Activated T-cell treated with anti-CD3 and anti-CD28 coated beads, Interleukin-2, amount 50 U/mL, for 48 hours (primary cell): Measurements from ENCODE around the gene KLHL17.
"Not testable (repeated sequence)": the region's sequence is repeated elsewhere in the genome, so short reads cannot be mapped to it uniquely, and the experiment has no call there.

ENCODE experiments used
- DNase-seq, 2 experiments: peaks; one replicate each; pipeline ENCODE4 v3.0.0-alpha.2; 2020

KLHL17 gene

DNA sequence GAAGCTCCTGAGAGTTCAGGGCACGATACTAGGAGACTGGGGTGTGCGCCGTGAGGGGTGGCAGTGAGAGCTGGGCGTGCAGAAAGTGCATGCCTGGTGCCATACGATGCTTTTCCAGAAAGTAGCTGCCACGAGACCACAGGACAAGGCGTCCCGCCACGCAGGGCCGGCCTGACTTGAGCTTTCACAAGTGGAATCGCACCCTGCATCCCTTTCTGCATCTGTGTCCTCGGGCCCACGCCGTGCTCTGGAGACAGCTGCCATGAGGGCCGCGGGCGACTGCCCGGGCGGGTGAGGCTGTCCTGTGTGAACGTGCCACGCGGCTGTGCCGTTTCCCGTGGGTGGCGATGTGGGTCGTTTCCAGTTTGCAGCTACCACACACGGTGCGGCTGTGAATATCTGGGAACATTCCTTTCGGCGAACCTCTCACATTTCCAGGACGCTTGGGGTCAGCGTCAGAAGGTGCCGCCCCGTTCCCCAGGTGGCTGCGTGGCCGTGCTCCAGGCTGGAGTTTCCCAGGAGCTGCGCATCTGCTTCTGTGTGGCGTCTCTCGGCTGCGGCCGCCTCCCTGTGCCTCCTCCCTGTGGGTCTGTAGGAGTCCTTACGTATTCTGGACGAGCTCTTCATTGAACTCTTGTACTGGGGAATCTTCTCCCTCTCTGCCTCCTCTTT lies 22.5 kb downstream of the KLHL17 start:
- no peak for DNase-seq

DNA sequence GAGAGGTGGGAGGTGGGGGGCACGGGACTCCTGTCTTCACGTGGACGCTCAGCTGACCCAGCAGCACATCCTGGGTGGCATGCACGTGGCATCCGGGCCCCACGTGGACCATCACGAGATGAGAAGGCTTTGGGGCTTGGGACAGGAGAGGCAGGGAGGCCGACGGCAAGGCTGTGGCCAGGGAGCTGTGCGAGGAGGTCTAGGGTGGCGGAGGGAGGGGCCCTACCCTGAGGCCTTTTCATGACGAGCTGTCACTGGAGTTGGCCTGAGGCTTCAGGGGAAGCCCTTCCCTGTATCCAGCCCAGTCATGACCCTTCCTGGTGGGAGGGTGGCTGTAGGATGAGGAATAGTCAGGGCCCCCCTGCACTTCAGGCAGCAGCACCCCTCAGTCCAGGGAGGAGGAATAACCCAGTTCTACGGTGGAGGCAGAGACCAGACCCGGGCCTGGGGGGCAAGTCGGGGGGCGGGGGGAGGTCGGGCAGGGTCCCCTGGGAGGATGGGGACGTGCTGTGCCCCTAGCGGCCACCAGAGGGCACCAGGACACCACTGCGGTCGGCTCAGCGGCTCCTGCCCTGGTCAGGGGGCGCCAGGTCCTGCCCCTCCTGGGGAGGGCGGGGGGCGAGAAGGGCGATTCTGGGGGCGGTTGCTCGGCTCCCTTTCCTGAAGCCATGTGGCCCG lies 23.6 kb downstream of the KLHL17 start:
- peak; percentile 71 to 80 for DNase-seq

DNA sequence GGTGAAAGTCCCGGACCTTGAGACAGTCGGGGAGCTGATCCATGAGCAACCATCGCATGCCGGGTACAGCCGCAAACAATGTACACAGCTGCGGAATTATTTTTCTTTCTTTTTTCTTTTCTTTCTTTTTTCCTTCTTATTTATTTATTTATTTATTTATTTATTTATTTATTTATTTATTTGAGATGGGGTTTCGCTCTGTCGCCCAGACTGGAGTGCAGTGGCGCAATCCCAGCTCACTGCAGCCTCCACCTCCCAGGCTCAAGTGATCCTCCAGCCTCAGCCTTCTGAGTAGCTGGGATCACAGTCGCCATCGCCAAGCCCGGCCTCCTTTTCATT lies 24.1 kb downstream of the KLHL17 start:
- no peak for DNase-seq

DNA sequence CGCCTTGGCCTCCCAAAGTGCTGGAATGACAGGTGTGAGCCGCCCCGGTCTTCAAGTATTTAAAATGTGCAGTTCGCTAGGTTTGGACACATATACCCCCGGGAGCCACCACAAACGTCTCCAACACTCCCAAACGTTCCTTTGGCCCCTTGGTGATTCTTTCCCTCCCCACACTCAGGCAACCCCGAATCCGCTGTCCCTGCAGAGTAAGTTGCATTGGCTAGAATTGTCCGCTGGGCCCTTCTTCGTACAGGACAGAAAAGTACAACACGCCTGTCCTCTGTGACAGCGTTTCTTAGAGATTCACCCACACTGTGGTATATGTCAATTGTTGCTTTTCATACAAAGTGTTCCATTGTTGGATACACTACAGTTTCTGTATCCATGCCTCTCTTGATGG lies 24.7 kb downstream of the KLHL17 start:
- DNase-seq: no peak

DNA sequence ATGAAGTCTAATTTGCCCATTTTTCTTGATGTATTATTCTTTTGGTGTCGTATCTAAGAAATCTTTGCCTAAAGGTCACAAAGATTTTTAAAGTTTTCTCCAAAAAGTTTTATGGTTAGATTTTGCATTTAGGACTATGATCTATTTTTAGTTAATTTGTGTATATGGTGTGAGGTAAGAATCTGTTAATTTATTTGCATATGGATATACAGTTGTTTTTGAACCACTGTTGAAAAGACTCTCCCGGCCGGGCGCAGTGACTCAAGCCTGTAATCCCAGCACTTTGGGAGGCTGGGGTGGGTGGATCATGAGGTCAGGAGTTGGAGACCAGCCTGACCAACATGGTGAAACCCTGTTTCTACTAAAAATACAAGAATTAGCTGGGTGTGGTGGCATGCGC lies 27.7 kb downstream of the KLHL17 start:
- not testable (repeated sequence) for DNase-seq

DNA sequence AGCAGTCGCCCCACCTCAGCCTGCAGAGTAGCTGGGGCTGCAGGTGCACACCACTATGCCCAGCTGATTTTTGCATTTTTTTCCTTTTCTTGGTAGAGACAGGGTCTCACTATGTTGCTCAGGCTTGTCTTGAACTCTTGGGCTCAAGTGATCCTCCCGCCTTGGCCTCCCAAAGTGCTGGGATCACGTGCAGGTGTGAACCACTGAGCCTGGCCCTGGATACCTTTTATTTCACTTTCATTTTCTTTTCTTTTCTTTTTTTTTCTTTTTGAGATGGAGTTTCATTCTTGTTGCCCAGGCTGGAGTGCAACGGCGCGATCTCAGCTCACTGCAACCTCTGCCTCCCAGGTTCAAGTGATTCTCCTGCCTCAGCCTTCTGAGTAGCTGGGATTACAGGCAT lies 30.9 kb downstream of the KLHL17 start:
- DNase-seq: not testable (repeated sequence)

DNA sequence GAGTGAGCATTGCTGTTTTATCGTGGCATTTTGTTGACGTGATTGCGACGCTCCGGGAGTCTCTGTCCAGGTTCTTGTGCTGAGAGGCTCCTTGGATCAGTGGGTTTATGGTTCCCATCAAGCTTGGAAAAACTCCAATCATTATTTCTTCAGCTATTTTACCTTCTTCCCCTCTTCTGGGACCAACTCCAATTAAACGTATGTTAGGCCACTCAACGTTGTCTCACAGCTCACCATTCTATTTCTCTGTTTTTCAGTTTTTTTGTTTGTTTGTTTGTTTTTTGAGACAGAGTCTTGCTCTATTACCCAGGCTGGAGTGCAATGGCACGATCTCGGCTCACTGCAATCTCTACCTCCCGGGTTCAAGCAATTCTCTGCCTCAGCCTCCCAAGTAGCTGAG lies 31.5 kb downstream of the KLHL17 start:
- no peak for DNase-seq

DNA sequence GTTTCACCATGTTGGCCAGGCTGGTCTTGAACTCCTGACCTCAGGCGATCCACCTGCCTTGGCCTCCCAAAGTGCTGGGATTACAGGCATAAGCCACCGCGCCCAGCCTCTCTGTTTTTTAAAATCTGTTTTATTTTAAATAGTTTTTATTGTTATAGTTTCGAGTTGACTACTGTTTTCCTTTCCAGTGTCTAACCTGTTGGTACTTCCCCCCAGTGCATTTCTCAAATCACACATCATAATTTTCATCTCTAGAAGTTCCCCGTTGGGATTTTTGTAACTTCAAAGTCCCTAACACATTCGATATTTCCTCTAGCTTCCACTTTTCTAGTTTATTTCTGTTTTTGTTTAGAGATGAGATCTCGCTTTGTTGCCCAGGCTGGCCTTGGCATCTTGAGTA lies 32.0 kb downstream of the KLHL17 start:
- DNase-seq: no peak

DNA sequence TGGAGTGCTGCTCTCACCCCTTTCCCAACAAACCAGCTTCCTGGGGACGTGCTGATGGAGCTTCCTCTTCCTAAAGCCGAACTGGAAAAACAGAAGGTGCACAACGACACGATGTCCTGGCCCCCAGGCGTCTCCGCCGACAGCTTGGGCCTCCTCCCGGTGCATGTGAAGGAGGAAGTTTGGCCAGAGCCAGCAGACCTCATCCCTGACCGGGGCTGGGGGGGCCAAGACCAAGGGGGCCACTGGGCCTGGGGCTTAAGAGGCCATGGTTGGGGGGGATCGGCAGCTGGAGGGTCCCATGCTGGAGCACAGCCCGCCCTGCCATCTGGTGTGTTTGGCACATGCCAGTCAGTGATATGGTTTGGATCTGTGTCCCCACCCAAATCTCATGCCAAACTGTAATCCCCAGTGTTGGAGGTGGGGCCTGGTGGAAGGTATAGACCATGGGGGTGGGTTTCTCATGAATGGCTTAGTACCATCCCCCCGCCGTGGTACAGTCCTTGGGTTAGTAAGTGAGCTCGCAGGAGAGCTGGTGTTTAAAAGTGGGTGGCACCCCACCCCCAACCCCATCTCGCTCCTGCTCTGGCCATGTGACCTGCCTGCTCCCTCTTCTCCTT lies 33.1 kb downstream of the KLHL17 start:
- no peak for DNase-seq

DNA sequence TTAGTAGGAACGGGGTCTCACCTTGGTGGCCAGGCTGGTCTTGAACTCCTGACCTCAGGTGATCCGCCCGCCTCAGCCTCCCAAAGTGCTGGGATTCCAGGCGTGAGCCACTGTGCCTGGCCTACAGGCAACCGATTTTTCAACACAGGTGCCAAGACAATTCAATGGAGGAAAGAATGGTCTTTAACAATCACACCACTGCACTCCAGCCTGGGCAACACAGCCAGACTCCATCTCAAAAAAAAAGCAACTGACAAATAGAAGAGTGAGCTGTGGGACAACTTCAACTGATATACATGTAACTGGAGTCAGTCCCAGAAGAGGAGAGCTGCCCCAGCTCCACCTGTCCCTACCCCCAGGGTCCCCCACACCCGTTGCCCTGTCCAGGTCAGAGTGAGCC lies 34.2 kb downstream of the KLHL17 start:
- DNase-seq: not testable (repeated sequence)

DNA sequence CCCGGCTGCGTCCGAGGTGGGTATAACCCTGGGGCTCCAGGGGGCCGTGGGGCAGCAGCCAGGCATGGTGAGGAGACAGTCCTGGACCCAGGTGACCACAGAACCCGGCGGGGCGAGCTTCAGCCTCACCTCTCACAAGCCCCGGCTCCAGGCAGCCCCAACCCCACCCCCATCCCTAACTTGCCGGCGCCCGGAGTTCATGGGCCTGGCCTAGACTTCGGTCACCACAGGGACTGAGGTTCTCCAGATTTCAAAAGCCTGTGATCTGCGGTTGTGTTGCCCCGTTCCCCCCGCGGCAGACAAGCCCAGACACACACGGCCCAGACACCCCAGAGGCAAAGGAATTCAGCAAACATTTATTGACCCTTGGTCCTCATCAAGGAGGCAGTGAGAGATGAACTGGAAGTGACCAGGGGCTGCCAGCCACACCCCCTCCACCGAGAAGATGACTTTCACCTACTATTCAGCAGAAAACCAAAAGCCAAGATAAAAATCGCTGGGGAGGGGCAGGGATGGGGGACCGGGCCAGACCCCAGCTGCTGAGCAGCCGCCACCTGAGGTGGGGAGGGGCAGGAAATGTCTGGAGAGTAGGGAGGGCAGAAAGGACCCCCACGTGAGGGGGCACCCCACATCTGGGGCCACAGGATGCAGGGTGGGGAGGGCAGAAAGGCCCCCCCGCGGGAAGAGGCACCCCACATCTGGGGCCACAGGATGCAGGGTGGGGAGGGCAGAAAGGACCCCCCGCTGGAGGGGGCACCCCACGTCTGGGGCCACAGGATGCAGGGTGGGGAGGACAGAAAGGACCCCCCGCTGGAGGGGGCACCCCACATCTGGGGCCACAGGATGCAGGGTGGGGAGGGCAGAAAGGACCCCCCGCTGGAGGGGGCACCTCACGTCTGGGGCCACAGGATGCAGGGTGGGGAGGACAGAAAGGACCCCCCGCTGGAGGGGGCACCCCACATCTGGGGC lies 35.6 kb downstream of the KLHL17 start:
- no peak for DNase-seq

DNA sequence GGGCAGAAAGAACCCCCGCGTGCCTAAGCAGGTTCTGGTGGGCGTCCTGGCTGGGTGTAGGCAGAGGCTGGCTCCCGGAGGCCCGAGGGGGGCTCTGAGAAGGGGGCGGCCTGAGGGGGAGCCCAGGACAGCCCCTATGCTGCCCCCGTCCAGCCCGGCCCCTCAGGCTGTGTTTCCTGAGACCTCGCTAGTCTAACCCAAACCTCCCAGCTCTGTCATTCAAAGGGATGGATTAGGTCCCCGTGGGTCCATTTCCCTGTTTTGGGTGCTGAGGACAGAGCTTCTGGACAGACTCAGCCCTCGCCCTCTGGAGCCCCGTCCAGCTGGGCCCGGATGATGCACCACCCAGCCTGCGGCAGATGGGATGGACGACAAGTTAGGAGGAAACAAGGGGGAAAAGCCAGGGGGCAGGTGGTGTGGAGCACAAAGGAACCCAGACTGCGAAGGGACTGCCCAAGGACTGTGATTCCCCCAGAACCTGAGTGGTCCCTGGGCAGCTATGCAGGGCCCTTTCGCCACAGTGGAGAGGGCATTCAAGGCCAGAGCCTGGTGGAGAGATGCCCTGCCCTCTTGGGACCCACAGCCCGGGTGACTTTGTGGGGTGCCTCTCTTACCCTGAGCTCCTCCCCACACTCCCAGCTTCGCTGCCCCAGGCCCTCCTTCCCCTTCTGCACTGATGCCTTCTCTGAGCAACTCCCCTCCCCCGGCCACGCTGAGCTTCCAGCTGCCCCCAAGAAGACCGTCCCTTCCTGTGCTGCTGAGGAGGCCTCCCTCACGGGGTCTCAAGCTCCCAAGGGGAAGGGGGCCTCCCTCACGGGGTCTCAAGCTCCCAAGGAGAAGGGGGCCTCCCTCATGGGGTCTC lies 36.7 kb downstream of the KLHL17 start:
- DNase-seq: no peak

DNA sequence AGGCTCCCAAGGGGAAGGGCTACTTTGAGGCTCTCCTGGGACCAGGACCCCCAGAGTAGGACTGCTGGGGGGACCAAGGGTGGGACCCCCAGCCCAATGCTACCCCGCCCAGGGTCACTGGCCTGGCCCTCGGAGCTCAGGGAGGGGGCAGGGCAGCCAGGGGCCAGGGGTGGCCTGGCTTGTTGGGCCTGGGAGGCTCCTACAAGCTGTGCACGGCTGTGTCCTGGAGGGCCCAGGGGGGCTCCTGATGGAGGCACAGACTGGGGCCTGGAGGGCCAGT lies 37.3 kb downstream of the KLHL17 start:
- DNase-seq: no peak

DNA sequence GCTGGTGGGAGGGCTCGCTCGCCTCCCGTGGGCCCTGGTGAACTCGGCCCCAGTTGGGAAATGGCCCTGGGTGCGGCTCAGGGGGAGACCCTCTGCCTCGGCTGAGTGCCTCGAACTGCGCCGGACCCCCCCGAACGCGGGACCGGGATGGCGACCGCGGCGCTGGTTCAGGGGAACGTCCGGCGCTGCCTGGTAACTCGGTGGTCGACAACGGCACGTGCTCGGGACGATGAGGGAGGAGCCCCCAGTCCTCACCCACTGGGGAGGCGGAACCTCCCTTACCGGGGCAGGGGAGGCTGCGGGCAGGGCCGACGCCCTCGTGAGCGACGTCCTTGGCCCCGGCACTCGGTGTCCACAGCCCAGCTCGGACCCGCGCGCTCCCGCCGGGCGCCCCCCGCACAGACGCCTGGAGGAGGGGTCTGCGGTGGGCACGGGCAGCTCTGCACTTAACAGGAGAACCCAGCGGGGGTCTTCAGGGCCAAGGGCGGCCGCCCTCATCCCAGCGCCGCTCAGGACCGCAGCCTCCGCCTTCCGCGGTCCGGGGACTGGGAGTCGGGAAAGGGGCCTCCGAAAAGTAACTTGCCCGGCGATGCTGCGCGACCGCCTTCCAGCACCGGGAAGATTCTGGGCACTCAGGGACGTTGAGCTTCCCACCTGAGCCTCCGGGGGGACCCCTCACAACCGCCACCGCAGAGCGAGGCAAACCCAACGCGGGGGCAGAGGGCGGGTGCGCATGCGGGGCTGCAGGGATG lies 37.8 kb downstream of the KLHL17 start:
- no peak for DNase-seq

DNA sequence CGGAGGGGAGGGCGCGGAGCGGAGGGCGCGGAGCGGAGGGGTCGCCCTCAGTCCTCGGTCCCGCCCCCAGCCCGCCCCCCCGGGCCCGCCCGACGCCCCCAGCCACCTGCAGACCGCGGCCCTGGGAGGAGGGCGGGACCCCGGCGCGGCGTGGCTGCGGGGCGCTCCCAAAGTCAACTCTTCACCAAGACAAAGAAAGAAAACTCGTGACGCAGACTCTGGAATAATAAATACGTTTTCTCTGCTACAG lies 38.3 kb downstream of the KLHL17 start:
- DNase-seq: no peak

DNA sequence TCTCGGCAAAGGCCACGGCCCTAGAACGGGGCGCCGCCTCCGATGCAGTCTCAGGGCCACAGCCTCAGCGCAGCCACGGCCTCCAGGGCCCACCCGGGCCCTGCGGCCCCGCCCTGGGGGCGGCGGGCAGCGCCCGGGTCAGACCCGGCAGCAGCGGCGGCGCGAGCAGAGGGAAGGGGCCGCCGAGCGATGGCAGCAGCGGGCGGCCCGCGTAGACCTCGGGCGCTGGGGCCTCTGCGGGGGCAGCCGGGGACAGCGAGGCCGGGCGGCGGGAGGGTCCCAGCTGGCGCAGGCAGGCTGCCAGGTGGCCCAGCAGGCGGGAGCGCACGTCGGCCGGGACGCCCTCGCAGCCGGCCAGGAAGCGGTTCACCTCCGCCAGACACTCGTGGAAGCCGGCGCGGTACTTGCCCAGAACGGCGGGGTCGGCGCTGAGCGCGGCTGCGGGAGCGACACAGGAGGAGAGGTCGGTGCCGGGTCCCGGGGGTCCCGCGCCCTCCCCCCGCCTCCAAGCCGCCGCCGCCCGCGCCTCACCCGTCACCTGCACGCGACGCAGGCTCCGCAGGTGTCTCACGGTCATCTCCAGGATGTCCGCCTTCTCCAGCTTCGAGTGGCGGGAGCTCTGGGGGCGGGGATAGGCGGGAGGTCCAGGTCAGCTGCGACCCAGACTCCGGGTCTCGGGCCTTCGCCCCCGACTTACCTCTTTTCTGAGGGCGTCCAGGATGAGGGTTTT lies 38.8 kb downstream of the KLHL17 start:
- DNase-seq: no peak

DNA sequence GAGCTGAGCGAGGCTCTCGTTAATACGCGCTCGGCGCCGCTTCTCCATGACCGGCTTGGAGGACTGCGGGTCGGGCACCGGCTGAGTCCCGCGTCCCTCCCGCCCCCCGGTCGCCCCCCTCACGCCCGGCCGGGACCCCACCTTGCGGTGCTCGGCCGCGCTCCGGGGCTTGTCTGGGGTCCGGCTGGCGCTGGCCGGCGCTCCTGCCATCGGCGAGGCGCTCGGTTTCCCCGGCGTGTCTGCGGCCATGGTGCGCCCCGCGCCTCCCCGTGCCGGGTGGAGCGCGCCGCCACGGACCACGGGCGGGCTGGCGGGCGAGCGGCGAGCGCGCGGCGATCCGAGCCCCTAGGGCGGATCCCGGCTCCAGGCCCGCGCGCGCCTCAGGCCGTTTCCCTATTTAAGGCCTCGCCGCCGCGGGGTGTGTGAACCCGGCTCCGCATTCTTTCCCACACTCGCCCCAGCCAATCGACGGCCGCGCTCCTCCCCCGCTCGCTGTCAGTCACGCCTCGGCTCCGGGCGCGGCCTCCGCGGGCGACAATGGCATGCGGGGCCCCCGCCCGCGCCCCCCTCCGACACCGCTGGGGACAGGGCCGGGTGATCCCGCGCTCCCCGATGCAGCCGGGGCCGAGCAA lies 39.5 kb downstream of the KLHL17 start, which contains the start of gene HES4:
TSS of gene HES4 (minus strand) at position 373 of the 632 bp plus-strand sequence. CDS start at position 249, 124 bp downstream.
- DNase-seq: peak; percentile 74 to 79

DNA sequence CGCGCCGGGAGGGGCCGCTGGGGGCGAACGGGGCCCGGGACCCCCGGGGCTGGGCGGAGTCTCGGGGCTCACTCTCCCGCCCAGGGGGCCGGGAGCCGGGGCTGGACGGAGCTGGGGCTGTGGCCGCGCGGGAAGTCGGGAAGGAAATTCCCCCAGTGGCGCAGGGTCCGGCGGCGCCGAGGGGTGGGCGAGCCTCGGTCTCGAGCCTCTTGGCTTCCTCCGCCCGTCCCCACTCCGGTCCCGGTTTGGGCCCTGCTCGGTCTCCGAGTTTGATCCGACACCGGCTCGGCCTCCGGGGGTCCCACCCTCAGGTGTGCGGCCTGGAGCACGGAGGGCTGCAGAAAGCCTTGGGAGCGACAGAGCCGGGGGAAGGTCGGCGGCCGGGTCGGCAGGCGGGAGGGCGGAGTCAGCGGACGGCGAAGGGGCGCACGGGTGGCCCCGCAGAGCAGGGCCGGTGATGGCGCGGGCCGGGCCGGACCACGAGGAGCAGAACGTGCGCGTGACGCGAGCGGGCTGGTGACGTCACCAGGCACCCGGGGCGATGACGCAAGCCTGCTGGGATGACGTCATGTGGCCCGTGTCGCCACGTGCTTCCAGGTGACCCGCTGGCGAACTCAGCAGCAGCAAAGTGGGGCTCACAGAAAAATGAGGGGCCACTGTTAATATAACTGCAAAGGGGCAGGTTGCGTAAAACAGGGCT lies 40.1 kb downstream of the KLHL17 start:
- DNase-seq: peak; percentile 74 to 83

DNA sequence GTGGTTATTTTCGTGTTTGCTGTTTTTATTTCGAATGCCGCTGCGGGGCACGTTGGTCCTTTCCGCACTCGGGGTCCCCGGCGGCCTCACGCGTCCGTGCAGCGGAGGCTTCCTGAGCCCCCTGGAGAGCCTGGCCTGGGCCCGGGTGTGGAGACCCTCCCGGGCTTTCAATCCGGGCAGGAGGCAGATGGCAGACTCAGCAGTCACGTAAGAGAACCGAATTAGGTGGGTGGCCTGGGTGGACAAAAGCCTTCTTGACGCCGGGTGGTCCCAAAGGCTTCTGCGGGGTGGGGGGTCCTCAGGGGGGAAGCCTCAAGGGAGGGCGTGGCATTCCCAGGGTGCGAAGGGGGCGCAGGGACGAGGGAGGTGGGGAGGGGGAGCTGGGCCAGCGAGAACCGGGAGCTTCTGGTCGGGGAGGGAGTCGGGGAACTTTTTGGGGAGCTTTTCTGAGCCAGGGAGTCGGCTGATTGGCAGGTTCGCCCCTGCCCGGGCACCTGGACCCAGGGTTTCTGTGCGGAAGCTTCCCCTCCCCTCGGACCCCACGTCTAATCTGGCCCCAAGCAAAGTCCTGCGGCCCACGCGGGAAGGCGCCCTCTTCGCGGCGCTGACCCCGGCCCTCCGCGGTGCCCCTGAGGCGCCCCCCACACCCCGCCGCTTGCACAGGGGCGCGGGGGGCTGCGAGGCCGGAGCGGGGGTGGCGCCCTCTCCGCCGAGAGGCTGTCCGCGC lies 40.8 kb downstream of the KLHL17 start:
- DNase-seq: no peak
